Esophagus muscularis mucosa (tissue), 4 donors: ENCODE results near the gene LIN7C. TPM values are rescaled to one million over a fixed set of nuclear protein-coding genes. Genes with fewer than 3 reads are reported as not detected.

Source experiments
- DNase-seq: peaks from one replicate; pipeline ENCODE4 v3.0.0-alpha.2; 2017; ENCODE audit errors: extremely low spot score
- H3K27ac ChIP-seq, 4 donors: fragments of 200-600 bp; sonication (generic); replicated peaks in 1 of 4; 1 replicate in 3 of 4; 2 replicates in 1 of 4; pipeline ENCODE4 v1.5.1; 2016 to 2019; ENCODE audit warnings: mild to moderate bottlenecking in 1 of 4
- H3K27me3 ChIP-seq, 4 donors: fragments of 200-600 bp; sonication (generic); one replicate each; pipeline versions ENCODE4 v1.5.1 to v1.6.0; 2016 to 2019
- H3K36me3 ChIP-seq, 4 donors: fragments of 200-600 bp; sonication (generic); one replicate each; pipeline ENCODE4 v1.5.1; 2016 to 2019
- H3K4me1 ChIP-seq, 4 donors: fragments of 200-600 bp; sonication (generic); one replicate each; pipeline ENCODE4 v1.5.1; 2016 to 2019
- H3K4me3 ChIP-seq, 4 donors: fragments of 200-600 bp; sonication (generic); 1 replicate in 2 of 4; 2 replicates in 2 of 4; pipeline ENCODE4 v1.5.1; 2016 to 2019; ENCODE audit warnings: mild to moderate bottlenecking in 4 of 4, moderate library complexity in 1 of 4
- H3K9me3 ChIP-seq, 4 donors: fragments of 200-600 bp; sonication (generic); 1 replicate in 3 of 4; 2 replicates in 1 of 4; pipeline ENCODE4 v1.5.1; 2016 to 2019
- CTCF ChIP-seq, 3 experiments: fragments of 200-600 bp in 2 of 3; fragments of 450-650 bp in 1 of 3; sonication (generic) in 2 of 3; IDR thresholded peaks; one replicate each; pipeline ENCODE4 v1.5.1; 2017 to 2019; ENCODE audit warnings: antibody characterized with exemption in 3 of 3, mild to moderate bottlenecking in 2 of 3, moderate library complexity in 1 of 3
- EP300 ChIP-seq: sonication (generic); formaldehyde crosslinking; IDR thresholded peaks from one replicate; pipeline ENCODE4 v1.6.1; 2017; ENCODE audit warnings: antibody characterized with exemption
- POLR2A ChIP-seq: fragments of 450-650 bp; IDR thresholded peaks from one replicate; pipeline ENCODE4 v1.6.1; 2017; ENCODE audit warnings: antibody characterized with exemption, moderate library complexity, mild to moderate bottlenecking, low read depth
- POLR2AphosphoS5 ChIP-seq, 2 donors: sonication (generic); formaldehyde crosslinking; IDR thresholded peaks; one replicate each; pipeline ENCODE4 v1.6.1; 2017; ENCODE audit warnings: antibody characterized with exemption in 2 of 2
- WGBS: methylation state at CpG from one replicate; pipeline ENCODE4 v1.1.5; 2018; 5-methylcytosine and 5-hydroxymethylcytosine counted together
- intact Hi-C: fragments of 100-400 bp; cut with DNase I; formaldehyde crosslinking; loops from one replicate; pipeline ENCODE4 v1.15.1; 2023
- total RNA-seq, 4 donors: library from RNA; depleted of rRNA; stranded (reverse); fragments of >200 nt; gene quantifications; one replicate each; pipeline versions ENCODE4 v1.1.0 to v1.2.1, GENCODE V29; 2016

LIN7C gene
- total RNA-seq, 4 donors from 2014 or later, result 33.2 to 46.3 (median 44.0) TPM

- Histone ChIP-seq H3K27me3 (no peaks in the 10 kb centered on the region), H3K9me3 (no peaks in the 10 kb centered on the region), H3K4me3 (no peak overlapping the region), H3K27ac (no peak overlapping the region), H3K36me3 (no peaks in the 10 kb centered on the region), H3K4me1 (no peaks in the 10 kb centered on the region)
- no peak for DNase-seq
- TF ChIP-seq EP300, result no peak
- no peak for TF ChIP-seq POLR2AphosphoS5 (IDR thresholded peaks at IDR 0.05)
- TF ChIP-seq CTCF (IDR thresholded peaks at IDR 0.05), result no peak
- TF ChIP-seq POLR2A, result no peak
- intact Hi-C loops, result no loop called here
- WGBS, result 98% methylated on average over 2 of the region's 2 CpGs
Measured at GRCh38 chr11:27535103-27535502, 28.5 kb upstream of the LIN7C start.

- DNase-seq, result no peak
- intact Hi-C loops, result no loop called here
- Histone ChIP-seq H3K9me3 (no peaks in the 10 kb centered on the region), H3K27me3 (no peaks in the 10 kb centered on the region), H3K4me3 (no peak overlapping the region), H3K36me3 (no peaks in the 10 kb centered on the region), H3K27ac (no peak overlapping the region), H3K4me1 (no peaks in the 10 kb centered on the region)
- TF ChIP-seq CTCF (IDR thresholded peaks at IDR 0.05) (no peak), POLR2A (no peak), EP300 (no peak), POLR2AphosphoS5 (IDR thresholded peaks at IDR 0.05) (no peak)
- 73% methylated on average over 4 of the region's 4 CpGs for WGBS
Measured at GRCh38 chr11:27532652-27533325, 26.2 kb upstream of the LIN7C start.

GRCh38 chr11:27528712-27529111, 22.1 kb upstream of the LIN7C start:
- TF ChIP-seq EP300 (no peak), POLR2A (no peak), CTCF (IDR thresholded peaks at IDR 0.05) (no peak), POLR2AphosphoS5 (IDR thresholded peaks at IDR 0.05) (no peak)
- Histone ChIP-seq H3K4me3 (no peak overlapping the region), H3K9me3 (no peaks in the 10 kb centered on the region), H3K27me3 (no peaks in the 10 kb centered on the region), H3K4me1 (no peaks in the 10 kb centered on the region), H3K27ac (no peak overlapping the region), H3K36me3 (no peaks in the 10 kb centered on the region)
- DNase-seq, result no peak
- intact Hi-C loops, result no loop called here

DNA sequence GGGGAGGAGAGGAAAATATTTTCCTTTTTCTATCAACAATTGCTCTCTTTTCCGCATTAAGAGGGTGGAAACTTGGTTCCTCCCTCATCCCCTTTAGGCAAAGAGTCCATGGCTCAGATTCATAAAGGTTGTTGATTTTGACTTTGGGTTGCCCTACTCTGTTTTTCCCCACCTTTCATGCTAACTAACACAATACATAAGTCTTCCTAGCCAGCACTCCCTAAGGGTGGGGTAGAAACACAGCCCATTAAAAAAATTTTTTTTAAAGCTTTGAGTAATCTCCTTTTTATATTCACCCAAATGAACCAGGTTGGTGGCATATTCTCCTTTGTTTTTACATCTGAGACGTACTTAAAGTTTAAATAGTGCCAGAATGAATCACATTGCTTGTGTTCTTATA, 20.0 kb upstream of the LIN7C start:
- TF ChIP-seq EP300 (no peak), CTCF (IDR thresholded peaks at IDR 0.05) (no peak), POLR2A (no peak), POLR2AphosphoS5 (IDR thresholded peaks at IDR 0.05) (no peak)
- DNase-seq, result no peak
- Histone ChIP-seq H3K27me3 (no peaks in the 10 kb centered on the region), H3K4me1 (no peaks in the 10 kb centered on the region), H3K27ac (no peak overlapping the region), H3K9me3 (no peaks in the 10 kb centered on the region), H3K36me3 (no peaks in the 10 kb centered on the region), H3K4me3 (no peak overlapping the region)
- WGBS, result 94% methylated on average over 2 of the region's 2 CpGs
- intact Hi-C loops, result no loop called here
